Keratinocyte (primary cell): Measurements from ENCODE around the gene NINJ2. TPM values are rescaled to one million over a fixed set of nuclear protein-coding genes. Genes with fewer than 3 reads are reported as not detected.
A peak's percentile ranks its signal among the peaks of the same experiment; 100 is the strongest.

Experiments
- DNase-seq: peaks from one replicate; pipeline ENCODE4 v3.0.0-alpha.2; 2011; ENCODE audit warnings: low read depth, missing footprints, low spot score
- FAIRE-seq: peaks from 2 replicates; lab custom pipeline; 2011; peaks lifted over from hg19 to GRCh38; lab: Jason Lieb, UNC
- H2AFZ ChIP-seq: 2 replicates; pipeline ENCODE4 v1.6.0; 2012; ENCODE audit warnings: low read length, control low read depth, inconsistent platforms; ENCODE audit not compliant: control insufficient read depth
- H3K27ac ChIP-seq: 2 replicates; pipeline ENCODE4 v1.5.1; 2011; ENCODE audit warnings: low read length; ENCODE audit not compliant: control insufficient read depth, insufficient read depth
- H3K27me3 ChIP-seq: 3 replicates; pipeline ENCODE4 v1.6.0; 2011; ENCODE audit warnings: low read length; ENCODE audit not compliant: control insufficient read depth, insufficient read depth; ENCODE audit errors: extremely low read depth
- H3K36me3 ChIP-seq, 2 experiments: 2 replicates in 1 of 2; 3 replicates in 1 of 2; pipeline ENCODE4 v1.5.1; 2011; ENCODE audit warnings: low read length in 2 of 2, mild to moderate bottlenecking in 1 of 2; ENCODE audit not compliant: control insufficient read depth in 2 of 2, insufficient read depth in 2 of 2; ENCODE audit errors: extremely low read depth in 1 of 2
- H3K4me1 ChIP-seq: 3 replicates; pipeline ENCODE4 v1.5.1; 2011; ENCODE audit warnings: low read length; ENCODE audit not compliant: control insufficient read depth, insufficient read depth; ENCODE audit errors: extremely low read depth
- H3K4me2 ChIP-seq: 3 replicates; pipeline ENCODE4 v1.6.0; 2011; ENCODE audit warnings: low read depth, low read length; ENCODE audit not compliant: control insufficient read depth, insufficient read depth; ENCODE audit errors: extremely low read depth
- H3K4me3 ChIP-seq, 3 experiments: fragments of 200-600 bp in 1 of 3; sonication (generic) in 1 of 3; 2 replicates in 2 of 3; 3 replicates in 1 of 3; pipeline ENCODE4 v1.5.1; 2011 to 2016; ENCODE audit warnings: low read length in 3 of 3, mild to moderate bottlenecking in 3 of 3, control low read depth in 2 of 3, inconsistent platforms in 1 of 3, low read depth in 1 of 3, mixed read lengths in 1 of 3, mixed run types in 1 of 3, moderate library complexity in 1 of 3; ENCODE audit not compliant: control insufficient read depth in 2 of 3, insufficient read depth in 2 of 3; ENCODE audit errors: extremely low read depth in 1 of 3
- H3K79me2 ChIP-seq: 2 replicates; pipeline ENCODE4 v1.6.0; 2012; ENCODE audit warnings: low read length; ENCODE audit not compliant: control insufficient read depth, insufficient read depth
- H3K9ac ChIP-seq: 3 replicates; pipeline ENCODE4 v1.6.0; 2011; ENCODE audit warnings: low read length; ENCODE audit not compliant: control insufficient read depth, insufficient read depth; ENCODE audit errors: extremely low read depth
- H3K9me1 ChIP-seq: 3 replicates; pipeline ENCODE4 v1.6.0; 2011; ENCODE audit warnings: low read length; ENCODE audit not compliant: control insufficient read depth, insufficient read depth; ENCODE audit errors: extremely low read depth
- H3K9me3 ChIP-seq: 2 replicates; pipeline ENCODE4 v1.5.1; 2012; ENCODE audit warnings: low read depth, low read length; ENCODE audit not compliant: control insufficient read depth
- H4K20me1 ChIP-seq: 3 replicates; pipeline ENCODE4 v1.6.0; 2011; ENCODE audit warnings: low read length; ENCODE audit not compliant: control insufficient read depth, insufficient read depth; ENCODE audit errors: extremely low read depth
- EZH2 ChIP-seq: IDR thresholded peaks from one replicate; pipeline ENCODE4 v1.6.1; 2012; ENCODE audit warnings: inconsistent platforms, mild to moderate bottlenecking, low read length, moderate library complexity
- dilution Hi-C: fragments of 300-500 bp; cut with MboI; formaldehyde crosslinking; loops from one replicate; pipeline ENCODE4 v1.7.0; 2020; ENCODE audit warnings: low sequenced_read_pairs; ENCODE audit not compliant: extremely low pct_ligation_motif_present
- polyA plus RNA-seq, 5 experiments: library from polyadenylated mRNA; depleted of rRNA in 3 of 5; stranded (reverse) in 3 of 5; stranded (forward) in 1 of 5; unstranded in 1 of 5; fragments of >200 nt; gene quantifications; 1 replicate in 1 of 5; 2 replicates in 3 of 5; 3 replicates in 1 of 5; pipeline versions ENCODE4 v1.2.1 to v1.2.3, GENCODE V29; 2011 to 2012; ENCODE audit warnings: missing spikeins in 2 of 5, low read depth in 1 of 5, low replicate concordance in 1 of 5
- TF ChIP-seq, protein P1 (sequence below), 3 experiments: IDR thresholded peaks in 1 of 3; conservative IDR thresholded peaks in 1 of 3; optimal IDR thresholded peaks in 1 of 3; 2 replicates in 2 of 3; 3 replicates in 1 of 3; pipeline versions ENCODE3 to v1.5.1; 2011; ENCODE audit warnings: low read length in 3 of 3, mild to moderate bottlenecking in 3 of 3, moderate library complexity in 2 of 3, control low read depth in 1 of 3, inconsistent platforms in 1 of 3; ENCODE audit not compliant: insufficient read depth in 2 of 3; ENCODE audit errors: extremely low read depth in 1 of 3

The NINJ2 gene
- polyA plus RNA-seq, 1 donor (not counting 4 experiments of a cell fraction or from before 2014, with no cell fraction given), result 0.58 TPM

DNA sequence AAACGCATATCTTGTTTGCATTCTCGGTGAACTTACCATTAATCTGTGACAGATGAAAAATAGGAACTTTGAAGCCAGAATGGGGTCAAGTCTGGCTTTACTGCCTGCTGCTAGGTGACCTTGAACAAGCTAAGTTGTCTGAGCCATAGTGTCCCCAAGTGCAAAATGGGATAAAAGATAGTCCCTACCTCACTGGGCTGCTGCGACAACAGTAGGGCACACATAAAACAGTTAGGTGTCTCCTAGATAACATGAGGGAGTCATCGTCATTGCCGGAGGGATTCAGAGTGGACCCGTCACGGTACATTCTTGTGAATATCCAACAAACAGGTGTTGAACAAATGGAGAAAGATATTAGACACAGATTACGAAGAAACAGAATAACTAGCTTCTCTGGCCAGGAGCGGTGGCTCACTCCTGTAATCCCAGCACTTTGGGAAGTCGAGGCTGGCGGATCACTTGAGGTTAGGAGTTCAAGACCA is 71.2 kb downstream of the NINJ2 start:
- Histone ChIP-seq H3K4me1 (peaks cover 12% of the 10 kb centered on the region), H3K9me3 (no peaks in the 10 kb centered on the region), H3K36me3 (no peaks in the 10 kb centered on the region), H2AFZ (no peak overlapping the region), H3K9me1 (no peaks in the 10 kb centered on the region), H3K4me3 (no peak overlapping the region), H3K79me2 (no peaks in the 10 kb centered on the region), H3K27ac (no peak overlapping the region), H4K20me1 (no peaks in the 10 kb centered on the region), H3K4me2 (no peak overlapping the region), H3K9ac (no peak overlapping the region), H3K27me3 (no peaks in the 10 kb centered on the region)
- dilution Hi-C loops, result no loop called here
- DNase-seq (no peak), FAIRE-seq (no peak)
- TF ChIP-seq, protein P1, sequence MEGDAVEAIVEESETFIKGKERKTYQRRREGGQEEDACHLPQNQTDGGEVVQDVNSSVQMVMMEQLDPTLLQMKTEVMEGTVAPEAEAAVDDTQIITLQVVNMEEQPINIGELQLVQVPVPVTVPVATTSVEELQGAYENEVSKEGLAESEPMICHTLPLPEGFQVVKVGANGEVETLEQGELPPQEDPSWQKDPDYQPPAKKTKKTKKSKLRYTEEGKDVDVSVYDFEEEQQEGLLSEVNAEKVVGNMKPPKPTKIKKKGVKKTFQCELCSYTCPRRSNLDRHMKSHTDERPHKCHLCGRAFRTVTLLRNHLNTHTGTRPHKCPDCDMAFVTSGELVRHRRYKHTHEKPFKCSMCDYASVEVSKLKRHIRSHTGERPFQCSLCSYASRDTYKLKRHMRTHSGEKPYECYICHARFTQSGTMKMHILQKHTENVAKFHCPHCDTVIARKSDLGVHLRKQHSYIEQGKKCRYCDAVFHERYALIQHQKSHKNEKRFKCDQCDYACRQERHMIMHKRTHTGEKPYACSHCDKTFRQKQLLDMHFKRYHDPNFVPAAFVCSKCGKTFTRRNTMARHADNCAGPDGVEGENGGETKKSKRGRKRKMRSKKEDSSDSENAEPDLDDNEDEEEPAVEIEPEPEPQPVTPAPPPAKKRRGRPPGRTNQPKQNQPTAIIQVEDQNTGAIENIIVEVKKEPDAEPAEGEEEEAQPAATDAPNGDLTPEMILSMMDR (optimal IDR thresholded peaks at IDR 0.05 in 1 of 3, IDR thresholded peaks at IDR 0.05 in 1 of 3, conservative IDR thresholded peaks at IDR 0.05 in 1 of 3; ENCODE audit: extremely low read depth in 1 of 3, insufficient read depth in 2 of 3, low read length in 3 of 3), result no peak
- no peak for TF ChIP-seq EZH2

DNA sequence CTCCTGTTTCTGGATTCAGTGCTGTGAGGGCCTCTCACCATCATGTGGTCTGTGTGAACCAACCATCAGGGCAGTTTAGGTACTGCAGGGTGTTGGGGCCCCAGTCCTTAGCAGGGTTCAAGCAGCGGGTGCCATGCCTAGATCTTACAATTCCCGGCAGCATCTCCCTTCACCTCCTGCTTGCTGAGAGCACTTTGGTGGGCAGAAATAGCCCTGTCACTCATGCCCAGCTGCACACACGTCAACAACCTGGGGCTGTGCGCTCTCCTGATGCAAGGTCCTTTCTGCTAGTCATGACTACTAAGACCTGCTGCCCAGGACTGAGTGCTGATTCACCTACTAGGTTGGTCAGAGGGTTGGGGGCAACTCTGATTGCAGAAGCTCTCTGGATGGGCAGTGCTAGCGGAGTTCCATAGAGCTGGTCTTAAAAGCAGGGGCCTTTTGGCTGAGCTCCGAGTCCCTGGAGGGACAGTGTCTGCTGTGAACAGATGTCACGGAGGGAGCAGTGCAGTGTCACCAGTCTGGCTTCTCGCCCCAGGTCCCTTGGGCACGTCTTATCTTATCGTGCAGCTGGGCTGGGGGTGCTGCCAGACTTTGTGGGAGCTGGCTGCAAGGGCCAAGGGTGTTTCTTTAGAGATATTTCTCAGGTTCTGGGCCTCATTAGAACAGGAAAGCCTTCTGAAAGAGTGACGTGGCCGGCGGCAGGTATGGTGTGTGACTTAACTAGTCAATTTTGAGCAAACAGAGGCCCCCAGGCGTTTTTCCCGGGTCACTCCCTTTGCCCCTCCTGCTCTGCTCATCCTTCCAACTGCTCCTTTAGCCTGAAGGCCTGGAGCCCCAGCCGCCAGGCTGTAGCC is 71.8 kb downstream of the NINJ2 start:
- dilution Hi-C loops, result no loop called here
- TF ChIP-seq, protein P1 (optimal IDR thresholded peaks at IDR 0.05 in 1 of 3, IDR thresholded peaks at IDR 0.05 in 1 of 3, conservative IDR thresholded peaks at IDR 0.05 in 1 of 3; ENCODE audit: extremely low read depth in 1 of 3, insufficient read depth in 2 of 3, low read length in 3 of 3), result peak; percentile 11 to 18 (median 17)
- no peak for TF ChIP-seq EZH2
- H2AFZ ChIP-seq, result no peak overlapping the region
- no peaks in the 10 kb centered on the region for H3K36me3 ChIP-seq
- no peaks in the 10 kb centered on the region for H3K9me1 ChIP-seq
- no peak overlapping the region for H3K9ac ChIP-seq
- no peaks in the 10 kb centered on the region for H3K9me3 ChIP-seq
- H3K27me3 ChIP-seq, result no peaks in the 10 kb centered on the region
- peaks cover 12% of the 10 kb centered on the region for H3K4me1 ChIP-seq
- no peak overlapping the region for H3K4me3 ChIP-seq
- H3K79me2 ChIP-seq, result no peaks in the 10 kb centered on the region
- H4K20me1 ChIP-seq, result no peaks in the 10 kb centered on the region
- no peak overlapping the region for H3K4me2 ChIP-seq
- no peak for FAIRE-seq
- no peak overlapping the region for H3K27ac ChIP-seq
- DNase-seq, result no peak
